Adrenal gland (tissue), 12 donors: ENCODE measurements around the gene MBNL1. TPM values are rescaled to one million over a fixed set of nuclear protein-coding genes. Genes with fewer than 3 reads are reported as not detected.

Experiments used
- DNase-seq, 7 donors: peaks; one replicate each; pipeline ENCODE4 v3.0.0-alpha.2; 2019 to 2020
- H3K27ac ChIP-seq, 5 donors: fragments of 200-600 bp; sonication (generic) in 4 of 5; 1 replicate in 3 of 5; 2 replicates in 2 of 5; pipeline versions ENCODE4 v1.5.1 to v1.8.0; 2016 to 2020; ENCODE audit warnings: mild to moderate bottlenecking in 1 of 5
- H3K27me3 ChIP-seq: fragments of 200-600 bp; 2 replicates; pipeline ENCODE4 v1.8.0; 2021
- H3K36me3 ChIP-seq, 2 donors: fragments of 200-600 bp; replicated peaks in 1 of 2; 1 replicate in 1 of 2; 2 replicates in 1 of 2; pipeline versions ENCODE4 v1.5.1 to v1.8.0; 2018 to 2022
- H3K4me1 ChIP-seq, 2 donors: fragments of 200-600 bp; replicated peaks in 1 of 2; 1 replicate in 1 of 2; 2 replicates in 1 of 2; pipeline versions ENCODE4 v1.5.1 to v1.8.0; 2018 to 2021
- H3K4me3 ChIP-seq, 4 donors: fragments of 200-600 bp; sonication (generic) in 3 of 4; one replicate each; pipeline ENCODE4 v1.5.1; 2016 to 2018
- H3K9me3 ChIP-seq, 3 donors: fragments of 200-600 bp; sonication (generic) in 1 of 3; replicated peaks in 1 of 3; 1 replicate in 2 of 3; 2 replicates in 1 of 3; pipeline versions ENCODE4 v1.5.1 to v1.8.0; 2016 to 2021
- CTCF ChIP-seq, 6 experiments: fragments of 450-650 bp in 4 of 6; fragments of 200-600 bp in 2 of 6; sonication (generic) in 1 of 6; IDR thresholded peaks; 1 replicate in 5 of 6; 2 replicates in 1 of 6; pipeline versions ENCODE4 v1.5.1 to v1.8.0; 2016 to 2021; ENCODE audit warnings: antibody characterized with exemption in 6 of 6, mild to moderate bottlenecking in 2 of 6, moderate library complexity in 1 of 6
- POLR2A ChIP-seq, 2 donors: fragments of 450-650 bp; IDR thresholded peaks; one replicate each; pipeline ENCODE4 v1.6.1; 2017; ENCODE audit warnings: antibody characterized with exemption in 2 of 2, mild to moderate bottlenecking in 2 of 2, moderate library complexity in 1 of 2
- WGBS, 4 donors: extraction: QIAGEN DNeasy Blood & Tissue Kit in 2 of 4; methylation state at CpG; one replicate each; pipeline versions ENCODE4 v1.1.5 to v1.1.7; 2013 to 2017; 5-methylcytosine and 5-hydroxymethylcytosine counted together
- intact Hi-C, 2 donors: fragments of 100-400 bp; cut with DNase I; formaldehyde crosslinking; loops; one replicate each; pipeline versions ENCODE4 v1.14.1 to v1.15.0; 2022 to 2023
- polyA plus RNA-seq, 3 donors: library from polyadenylated mRNA; stranded (reverse); fragments of 200-250 nt in 2 of 3; fragments of 350-450 nt in 1 of 3; fragmentation: Illumina TruSeq in 1 of 3; extraction: RNeasy Lipid Tissue Mini Kit (QIAGEN cat#74804) in 1 of 3; gene quantifications; one replicate each; pipeline ENCODE4 v1.2.3, GENCODE V29; 2013 to 2014
- total RNA-seq, 9 donors: library from RNA; depleted of rRNA in 4 of 9; stranded (reverse); fragments of >200 nt in 4 of 9; fragments of 120-200 nt in 1 of 9; fragmentation: NEBNext Ultra II Directional in 1 of 9; extraction: Animal tissue kit (Norgen Biotek cat#: 25700) in 1 of 9; gene quantifications; one replicate each; pipeline versions ENCODE4 v1.1.0 to v1.2.4, GENCODE V29; 2013 to 2023
- donor health status: healthy with polysubstance abuse.
- donor health status: Bipolar disorder and iron deficiency.
- donor health status: DM: yes; HTN: yes; CAD: no.
- donor health status: DM: no; HTN: no; CAD: no.
- donor health status: DM: no; HTN: no; CAD: no.
- donor health status: DM: yes; HTN: yes; CAD: no.

MBNL1 gene
- total and polyA plus RNA-seq, 12 donors, result 30.6 to 252 (median 122) TPM

DNA sequence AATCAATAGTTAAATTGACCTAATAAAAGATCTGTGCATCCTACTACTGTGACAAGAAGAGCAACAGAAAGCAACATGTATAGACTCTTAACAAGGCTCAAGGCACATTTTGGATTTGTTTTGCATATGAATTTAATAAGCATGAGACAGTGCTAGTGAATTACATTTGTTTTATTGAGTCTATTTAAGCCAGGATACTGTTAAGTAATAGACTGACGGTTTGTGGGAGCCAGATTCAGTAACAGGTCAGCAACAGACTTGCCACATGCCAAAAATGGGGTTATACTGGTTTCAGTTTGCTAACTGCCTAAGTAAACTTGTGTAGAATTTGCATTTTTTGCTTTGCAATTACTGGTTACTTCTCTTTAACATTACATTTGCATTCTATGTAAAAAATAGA is 54.0 kb downstream of the MBNL1 start:
- 36 to 70% (median 45%) methylated on average over 1 of the region's 1 CpG for WGBS, 4 donors
- peak overlapping the region in 1 of 5 donors; percentile 15 for H3K27ac ChIP-seq
- H3K4me1 ChIP-seq, result peaks cover 0 to 75% of the 10 kb centered on the region in 2 donors
- no peaks in the 10 kb centered on the region for H3K36me3 ChIP-seq
- no peak overlapping the region for H3K4me3 ChIP-seq
- H3K9me3 ChIP-seq, result no peaks in the 10 kb centered on the region
- no peaks in the 10 kb centered on the region for H3K27me3 ChIP-seq
- TF ChIP-seq POLR2A (IDR thresholded peaks at IDR 0.05) (no peak), CTCF (IDR thresholded peaks at IDR 0.05) (no peak)
- intact Hi-C loops, result no loop called here
- no peak for DNase-seq

GRCh38 chr3:152323834-152324233 is 55.1 kb downstream of the MBNL1 start:
- 35 to 47% (median 44%) methylated on average over 4 of the region's 4 CpGs for WGBS, 4 donors
- H3K27me3 ChIP-seq, result no peaks in the 10 kb centered on the region
- TF ChIP-seq CTCF (IDR thresholded peaks at IDR 0.05) (no peak), POLR2A (IDR thresholded peaks at IDR 0.05) (no peak)
- DNase-seq, result no peak
- no peaks in the 10 kb centered on the region for H3K9me3 ChIP-seq
- peaks cover 0 to 75% of the 10 kb centered on the region in 2 donors for H3K4me1 ChIP-seq
- peak overlapping the region in 1 of 4 donors; percentile 5 for H3K4me3 ChIP-seq
- intact Hi-C loops, result no loop called here
- H3K27ac ChIP-seq, result peak overlapping the region in 1 of 5 donors; percentile 10
- no peaks in the 10 kb centered on the region for H3K36me3 ChIP-seq

GRCh38 chr3:152325136-152325535 is 56.4 kb downstream of the MBNL1 start:
- no peak for DNase-seq
- Histone ChIP-seq H3K36me3 (no peaks in the 10 kb centered on the region), H3K4me1 (peaks cover 0 to 71% of the 10 kb centered on the region in 2 donors), H3K9me3 (no peaks in the 10 kb centered on the region), H3K27me3 (no peaks in the 10 kb centered on the region), H3K4me3 (no peak overlapping the region), H3K27ac (no peak overlapping the region)
- WGBS, 4 donors, result 93 to 96% (median 95%) methylated on average over 2 of the region's 2 CpGs
- TF ChIP-seq CTCF (IDR thresholded peaks at IDR 0.05) (no peak), POLR2A (IDR thresholded peaks at IDR 0.05) (no peak)
- intact Hi-C loops, result no loop called here

DNA sequence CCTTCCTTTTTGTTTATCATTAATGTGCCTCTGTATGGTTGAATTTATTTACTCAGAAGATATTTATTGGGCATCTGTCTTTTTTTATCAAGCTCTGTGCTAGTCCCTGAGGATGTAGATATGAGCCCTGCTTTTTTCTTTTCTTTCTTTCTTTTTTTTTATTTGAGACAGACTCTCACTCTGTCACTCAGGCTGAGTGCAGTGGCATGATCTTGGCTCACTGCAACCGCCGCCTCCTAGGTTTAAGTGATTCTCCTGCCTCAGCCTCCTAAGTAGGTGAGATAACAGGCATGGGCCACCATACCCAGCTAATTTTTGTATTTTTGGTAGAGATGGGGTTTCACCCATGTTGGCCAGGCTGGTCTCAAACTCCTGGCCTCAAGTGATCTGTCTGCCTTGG is 58.5 kb downstream of the MBNL1 start:
- Histone ChIP-seq H3K36me3 (no peaks in the 10 kb centered on the region), H3K9me3 (no peaks in the 10 kb centered on the region), H3K4me1 (peaks cover 10 to 73% of the 10 kb centered on the region in 2 donors), H3K27ac (no peak overlapping the region), H3K27me3 (no peaks in the 10 kb centered on the region), H3K4me3 (no peak overlapping the region)
- WGBS, 4 donors, result 96 to 100% (median 100%) methylated on average over 2 of the region's 2 CpGs
- DNase-seq, result no peak
- intact Hi-C loops, result no loop called here
- TF ChIP-seq POLR2A (IDR thresholded peaks at IDR 0.05) (no peak), CTCF (IDR thresholded peaks at IDR 0.05) (no peak)
